NCI-H1092 treated with DMSO at 0.1 percent for 48 hours (cell line): Measurements from ENCODE around the gene UBE2F.
"Not testable (repeated sequence)": the region's sequence is repeated elsewhere in the genome, so short reads cannot be mapped to it uniquely, and the experiment has no call there.

Experiments used
- DNase-seq: peaks from one replicate; lab custom pipeline; 2025; lab: John Stamatoyannopoulos, UW

Gene UBE2F

DNA sequence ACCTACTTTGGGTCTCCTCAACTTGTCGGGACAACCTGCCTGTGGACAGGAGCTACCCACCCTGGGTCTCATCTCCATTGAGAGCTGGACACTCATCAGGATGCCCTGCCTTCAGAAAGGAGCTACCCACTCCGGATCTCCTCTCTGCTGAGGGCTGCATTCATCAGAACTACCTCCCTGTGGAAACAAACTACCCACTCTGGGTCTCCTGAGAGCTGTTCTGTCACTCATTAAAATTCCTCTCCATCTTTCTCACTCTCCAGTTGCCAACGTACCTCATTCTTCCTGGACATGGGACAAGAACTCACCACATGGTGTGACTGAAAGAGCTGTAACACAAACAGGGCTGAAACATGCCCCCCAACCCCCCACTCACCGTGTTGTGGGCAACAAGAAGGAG lies 22.5 kb upstream of the UBE2F start:
- no peak for DNase-seq

DNA sequence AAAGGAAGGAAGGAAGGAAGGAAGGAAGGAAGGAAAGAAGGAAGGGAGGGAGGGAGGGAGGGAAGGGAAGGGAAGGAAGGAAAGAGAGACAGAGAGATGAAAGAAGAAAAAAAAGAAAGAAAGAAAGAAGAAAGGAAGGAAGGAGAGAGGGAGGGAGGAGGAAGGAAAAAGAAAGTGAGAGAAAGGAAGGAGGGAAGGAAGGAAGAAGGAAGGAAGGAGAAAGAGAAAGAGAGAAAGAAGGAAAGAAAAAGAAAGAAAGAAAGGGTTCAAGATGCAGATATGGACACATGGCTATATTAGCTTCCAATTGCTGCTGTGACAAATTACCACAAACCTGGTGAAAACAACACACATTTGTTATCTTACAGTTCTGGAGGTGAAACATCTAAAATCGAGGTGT lies 20.4 kb upstream of the UBE2F start:
- DNase-seq = no peak

DNA sequence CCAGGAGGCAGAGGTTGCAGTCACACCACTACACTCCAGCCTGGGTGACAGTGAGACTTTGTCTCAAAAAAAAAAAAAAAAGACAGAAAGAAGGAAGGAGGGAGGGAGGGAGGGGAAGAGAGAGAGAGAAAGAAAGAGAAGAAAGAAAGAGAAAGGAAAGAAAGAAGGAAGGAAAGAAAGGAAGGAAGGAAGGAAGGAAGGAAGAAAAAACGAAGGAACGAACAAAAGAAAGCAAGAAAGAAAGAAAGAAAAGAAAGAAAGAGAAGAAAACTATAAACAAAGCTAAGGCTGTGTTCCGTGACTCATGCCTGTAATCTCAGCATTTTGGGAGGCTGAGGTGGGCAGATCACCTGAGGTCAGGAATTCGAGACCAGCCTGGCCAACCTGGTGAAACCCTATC lies 15.5 kb upstream of the UBE2F start:
- DNase-seq = not testable (repeated sequence)

DNA sequence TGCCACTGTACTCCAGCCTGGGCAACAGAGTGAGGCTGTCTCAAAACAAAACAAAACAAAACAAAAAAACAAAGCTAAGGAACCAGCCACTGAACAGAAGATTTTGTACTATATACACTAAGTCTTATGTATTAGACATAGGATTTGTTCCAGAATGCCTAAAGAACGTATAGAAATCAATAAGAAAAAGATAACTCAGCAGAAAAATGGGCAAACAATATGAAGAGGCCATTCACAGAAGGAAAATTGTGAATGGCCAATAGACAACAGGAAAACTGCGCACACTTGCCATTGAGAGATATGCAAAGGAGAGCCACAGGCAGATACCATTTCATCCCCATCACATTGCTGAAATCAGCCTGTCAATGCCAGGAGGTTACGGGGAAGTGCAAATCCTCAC lies 14.9 kb upstream of the UBE2F start:
- DNase-seq = no peak

DNA sequence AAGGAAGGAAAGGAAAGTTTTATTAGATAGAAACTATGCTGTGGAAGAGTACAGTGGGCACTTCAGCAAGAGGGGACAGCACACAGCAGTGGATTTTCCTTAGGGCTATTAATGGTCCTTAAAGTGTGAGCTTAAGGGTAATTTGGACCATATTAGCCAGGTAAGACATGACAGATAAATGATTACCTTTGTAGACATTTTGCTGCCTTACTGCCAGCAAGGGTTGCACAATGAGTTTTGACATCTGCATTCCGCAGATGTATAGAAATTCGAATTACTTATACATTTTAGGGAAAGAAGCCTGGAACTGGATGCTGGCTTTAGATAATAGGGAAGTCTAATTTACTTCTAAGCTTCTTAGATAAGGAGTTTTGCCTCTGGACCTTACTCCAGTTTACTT lies 14.0 kb upstream of the UBE2F start:
- no peak for DNase-seq

DNA sequence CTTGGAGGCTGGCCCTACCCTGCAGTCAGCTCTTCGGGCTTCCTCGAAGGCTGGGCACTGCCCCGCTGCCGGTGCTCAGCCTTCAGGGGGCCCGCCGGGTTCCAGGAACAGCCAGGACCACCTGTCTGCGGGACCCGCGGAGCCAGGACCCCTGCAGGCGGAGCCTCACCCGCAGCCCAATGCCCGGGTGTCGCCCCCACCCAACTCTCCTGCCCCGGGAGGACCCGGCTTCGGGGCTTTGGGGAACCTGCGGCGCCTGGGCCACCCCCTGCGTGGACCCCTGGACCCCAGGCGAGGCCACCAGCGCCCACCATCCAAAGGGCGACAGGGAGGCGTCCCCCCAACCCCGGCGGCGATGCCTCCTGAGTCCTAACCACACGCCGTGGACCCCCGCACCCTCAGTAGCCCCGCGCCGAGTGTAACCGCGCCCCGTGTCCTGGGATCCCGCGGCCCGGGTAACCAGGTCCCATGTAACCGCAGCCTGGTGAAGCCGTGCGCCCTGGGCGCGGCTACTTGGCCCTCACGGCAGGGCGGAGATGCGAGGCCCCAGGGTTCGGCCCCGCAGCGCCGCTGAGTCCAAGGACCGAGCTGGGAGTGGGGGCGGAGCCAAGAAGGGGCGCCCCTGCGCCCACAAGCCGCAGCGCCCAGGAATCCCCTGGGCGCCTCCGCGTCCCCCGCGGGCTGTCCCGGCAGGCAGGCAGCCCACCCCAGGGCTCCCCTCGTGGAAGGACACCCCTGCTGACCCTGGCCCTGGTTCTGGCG lies 11.0 kb upstream of the UBE2F start:
- DNase-seq = no peak

DNA sequence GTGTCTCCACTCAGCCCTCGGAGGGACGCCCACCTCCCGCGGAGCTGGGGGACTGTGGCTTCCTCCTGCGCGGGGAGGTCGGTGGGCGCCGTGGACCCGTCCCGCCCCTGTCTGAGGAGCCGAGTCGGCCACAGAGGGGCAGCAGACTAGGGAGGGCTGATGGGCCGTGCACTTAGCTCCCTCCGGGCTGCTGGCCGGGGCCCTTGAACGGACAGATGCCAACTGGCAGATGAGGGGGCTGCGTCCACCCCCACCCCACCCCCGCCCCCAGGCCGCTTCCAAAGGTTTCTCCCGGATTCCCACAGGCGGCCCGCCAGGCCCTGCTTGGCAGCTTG lies 10.4 kb upstream of the UBE2F start:
- DNase-seq = no peak

DNA sequence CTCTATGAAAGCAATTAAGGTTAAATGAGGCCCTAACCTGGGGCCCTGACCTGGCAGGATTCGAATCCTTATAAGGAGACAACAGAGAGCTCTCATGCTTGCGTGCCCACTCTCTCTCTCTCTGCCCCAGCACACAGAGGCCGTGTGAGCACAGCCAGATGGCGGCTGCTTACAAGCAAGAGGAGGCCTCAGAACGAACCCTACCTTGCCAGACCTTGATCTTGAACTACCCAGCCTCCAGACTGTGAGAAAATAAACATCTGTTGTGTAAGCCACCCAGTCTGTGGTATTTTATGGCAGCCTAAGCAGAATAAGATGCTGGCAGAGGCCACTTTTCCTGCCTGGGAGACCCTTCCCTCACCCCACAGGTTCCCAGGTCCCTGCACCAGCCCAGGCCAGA lies 5.2 kb upstream of the UBE2F start:
- DNase-seq = no peak

DNA sequence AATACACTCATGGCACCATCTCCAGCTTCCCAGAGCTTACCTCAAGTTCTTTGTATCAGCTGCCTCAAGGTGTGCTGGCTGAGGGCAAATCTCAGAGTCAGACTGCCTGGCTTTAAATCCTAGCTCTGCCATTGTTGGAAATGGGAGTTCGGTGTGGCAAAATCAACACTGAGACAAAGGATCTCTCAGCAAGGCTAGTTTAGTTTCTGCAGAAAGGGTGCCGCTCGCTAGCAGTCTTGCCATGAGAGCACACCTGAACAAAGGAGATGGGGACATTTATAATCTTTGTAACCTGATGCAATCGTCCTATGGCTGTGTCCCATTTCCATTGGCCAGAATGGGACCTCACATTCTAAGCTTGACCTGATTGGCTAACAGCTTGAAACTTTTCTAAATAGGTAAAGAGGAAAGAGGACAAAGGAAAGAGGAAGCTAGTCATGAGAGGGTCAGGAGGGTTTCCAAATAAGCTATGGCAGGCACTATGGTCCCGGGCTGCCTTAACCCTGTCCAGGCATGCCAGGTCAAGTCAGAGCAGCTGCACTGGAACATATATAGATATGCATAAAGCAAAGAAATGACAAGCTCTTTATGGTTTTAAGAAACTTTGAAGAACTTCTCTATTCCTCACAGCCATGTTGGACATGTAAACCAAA lies 4.3 kb upstream of the UBE2F start:
- no peak for DNase-seq

DNA sequence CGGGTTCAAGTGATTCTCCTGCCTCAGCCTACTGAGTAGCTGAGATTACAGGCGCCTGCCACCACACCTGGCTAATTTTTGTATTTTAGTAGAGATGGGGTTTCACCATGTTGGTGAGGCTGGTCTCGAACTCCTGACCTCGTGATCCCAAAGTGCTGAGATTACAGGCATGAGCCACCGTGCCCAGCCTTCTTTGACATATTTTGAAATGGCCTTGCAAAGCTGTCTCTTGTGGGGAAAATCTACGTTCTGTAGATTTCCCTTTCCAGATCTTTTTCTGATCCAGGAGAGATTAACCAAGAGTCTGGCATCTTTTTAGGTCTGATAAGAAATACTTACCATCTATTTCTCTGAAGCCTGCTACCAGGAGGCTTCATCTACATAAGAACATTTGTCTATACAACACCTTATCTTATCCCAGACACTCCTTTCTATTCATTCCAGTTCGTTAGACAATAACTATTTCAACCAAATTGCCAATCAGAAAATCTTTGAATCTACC lies 3.3 kb upstream of the UBE2F start:
- DNase-seq = not testable (repeated sequence)

DNA sequence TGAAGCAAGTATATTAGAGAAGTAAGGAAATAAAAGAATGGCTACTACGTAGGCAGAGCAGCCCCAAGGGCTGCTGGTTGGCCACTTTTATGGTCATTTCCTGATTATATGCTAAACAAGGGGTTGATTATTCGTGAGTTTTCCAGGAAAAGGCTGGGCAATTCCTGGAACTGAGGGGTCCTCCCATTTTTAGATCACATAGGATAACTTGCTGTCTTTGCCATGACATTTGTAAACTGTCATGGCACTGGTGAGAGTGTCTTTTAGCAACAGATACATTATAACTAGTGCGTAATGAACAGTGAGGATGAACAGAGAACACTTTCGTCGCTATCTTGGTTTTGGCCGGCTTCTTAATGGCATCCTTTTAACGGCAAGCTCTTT lies 2.6 kb upstream of the UBE2F start:
- no peak for DNase-seq

DNA sequence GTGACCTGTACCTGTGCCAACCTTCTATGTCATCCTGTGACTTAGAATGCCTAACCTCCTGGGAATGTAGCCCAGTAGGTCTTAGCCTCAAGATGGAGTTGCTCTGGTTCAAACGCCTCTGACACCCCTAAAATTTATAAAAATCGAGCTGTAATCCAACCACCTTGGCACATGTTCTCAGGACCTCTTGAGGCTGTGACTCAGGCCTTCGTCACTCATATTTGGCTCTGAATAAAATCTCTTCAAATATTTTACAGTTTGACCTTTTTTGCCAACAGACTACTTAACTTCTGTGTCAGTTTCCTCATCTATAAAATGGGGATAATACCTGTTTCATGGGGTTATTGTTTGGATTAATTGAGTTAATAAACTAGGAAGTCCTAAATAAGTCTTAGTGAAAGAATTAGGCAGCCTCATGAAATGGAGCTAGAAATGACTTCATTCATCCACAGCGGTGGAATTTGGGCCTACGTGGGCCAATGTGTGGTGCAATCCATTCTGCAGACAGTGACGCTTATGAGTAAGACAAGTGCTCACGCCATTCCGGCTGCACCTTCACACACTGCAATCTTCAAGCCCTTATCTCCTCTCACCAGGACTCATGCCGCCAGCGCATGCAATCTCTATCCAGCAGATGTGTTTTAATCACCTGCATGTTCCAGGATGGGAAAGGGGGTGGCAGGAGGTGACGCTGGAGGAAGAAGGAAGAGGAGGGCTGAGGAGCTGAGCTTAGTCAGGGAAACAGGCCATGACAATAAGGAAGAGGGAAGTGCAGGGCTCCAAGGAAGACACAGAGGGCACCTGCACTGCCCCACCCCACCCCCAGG lies 2.0 kb upstream of the UBE2F start:
- DNase-seq = no peak

DNA sequence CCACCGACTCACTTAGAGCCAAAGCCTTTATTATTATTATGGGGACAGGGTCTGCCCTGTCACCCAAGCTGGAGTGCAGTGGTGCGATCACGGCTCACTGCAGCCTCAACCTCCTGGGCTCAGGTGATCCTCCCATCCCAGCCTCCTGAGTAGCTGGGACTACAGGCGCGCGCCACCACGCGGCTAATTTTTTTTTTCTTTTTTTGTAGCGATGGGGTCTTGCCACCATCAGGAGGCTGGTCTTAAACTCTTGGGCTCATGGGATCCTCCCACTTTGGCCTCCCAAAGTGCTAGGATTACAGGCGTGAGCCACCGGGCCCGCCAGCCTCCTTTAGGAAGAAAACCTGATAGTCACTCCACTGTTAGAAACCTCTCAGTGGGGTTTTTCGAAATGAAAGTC lies 970 bp upstream of the UBE2F start:
- DNase-seq = not testable (repeated sequence)

DNA sequence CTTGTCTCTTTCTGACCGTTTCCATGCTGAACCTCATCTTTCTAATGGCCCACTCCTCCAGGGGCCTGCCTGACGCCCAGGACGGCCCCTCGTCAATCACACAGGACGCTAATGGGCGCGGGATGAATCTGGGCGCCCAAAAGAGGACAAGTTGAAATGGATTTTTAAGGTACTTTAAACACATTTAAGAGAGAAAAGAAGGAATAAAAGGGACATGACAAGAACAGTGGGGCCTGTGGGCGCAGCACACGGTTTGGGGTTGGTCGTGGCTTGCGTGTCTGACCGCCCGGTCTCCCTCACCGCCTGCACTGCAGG lies 607 bp upstream of the UBE2F start:
- DNase-seq = no peak

DNA sequence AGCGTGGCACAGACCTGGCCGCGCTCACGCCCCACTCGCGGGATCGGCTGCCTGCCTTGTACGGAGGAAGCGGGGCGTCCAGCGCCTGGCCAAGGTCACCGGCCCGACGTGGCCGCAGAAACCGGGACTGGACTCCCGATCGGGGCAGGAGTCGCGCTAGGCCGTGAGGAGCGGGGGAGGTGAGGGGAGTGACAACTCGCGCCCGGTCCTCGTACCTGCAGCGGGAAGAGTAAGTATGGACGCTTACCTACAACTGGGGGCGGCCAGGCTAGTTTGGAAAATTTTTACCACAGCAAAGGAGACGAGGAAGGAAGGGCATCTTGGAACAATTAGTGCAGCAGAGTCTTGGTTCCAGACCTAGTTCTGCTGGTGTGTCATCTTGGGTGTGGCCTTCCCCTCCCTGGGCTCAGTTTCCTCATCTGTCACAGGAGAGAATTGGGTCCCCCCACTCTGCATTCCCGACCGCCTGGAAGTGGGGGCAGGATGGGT lies 693 bp downstream of the UBE2F start:
- no peak for DNase-seq

DNA sequence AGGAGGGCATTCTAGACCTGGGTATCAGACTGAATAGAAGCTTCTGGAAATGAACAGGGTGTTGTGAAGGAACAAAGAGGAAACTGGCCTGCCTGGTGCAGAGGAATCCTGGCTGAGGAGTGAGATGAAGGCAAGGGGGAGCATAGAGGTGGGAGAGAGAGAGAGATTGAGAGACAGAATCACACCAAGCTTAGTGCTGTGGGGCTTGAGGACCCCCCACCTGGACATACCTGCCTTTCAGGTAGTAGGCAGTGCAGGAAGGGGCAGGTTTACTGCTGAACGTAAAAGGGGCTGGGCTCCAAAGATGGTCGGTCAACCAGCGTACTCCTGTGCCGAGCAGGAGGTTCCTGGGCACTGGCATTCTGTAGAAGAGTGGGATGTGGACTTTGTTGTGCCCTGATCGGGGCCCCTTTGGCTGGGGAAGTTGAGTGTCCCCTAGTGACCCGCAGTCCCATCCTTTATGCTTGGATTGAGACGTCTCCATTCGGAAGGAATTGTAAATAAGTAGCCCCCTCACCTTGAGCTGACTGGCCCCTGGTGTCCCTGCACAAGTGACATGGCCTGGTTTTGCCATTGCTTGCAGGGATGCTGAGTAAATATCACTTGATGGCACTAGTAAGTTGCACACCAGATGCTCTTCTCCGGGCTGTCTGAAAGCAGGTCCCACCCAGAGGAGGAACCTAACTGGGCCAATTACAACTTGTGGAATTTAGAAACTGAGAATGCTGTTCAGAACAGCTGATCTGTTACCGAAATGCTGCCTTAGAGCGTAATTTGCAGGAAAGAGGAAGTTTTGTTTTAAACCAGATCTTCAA lies 1.4 kb downstream of the UBE2F start:
- DNase-seq = no peak

DNA sequence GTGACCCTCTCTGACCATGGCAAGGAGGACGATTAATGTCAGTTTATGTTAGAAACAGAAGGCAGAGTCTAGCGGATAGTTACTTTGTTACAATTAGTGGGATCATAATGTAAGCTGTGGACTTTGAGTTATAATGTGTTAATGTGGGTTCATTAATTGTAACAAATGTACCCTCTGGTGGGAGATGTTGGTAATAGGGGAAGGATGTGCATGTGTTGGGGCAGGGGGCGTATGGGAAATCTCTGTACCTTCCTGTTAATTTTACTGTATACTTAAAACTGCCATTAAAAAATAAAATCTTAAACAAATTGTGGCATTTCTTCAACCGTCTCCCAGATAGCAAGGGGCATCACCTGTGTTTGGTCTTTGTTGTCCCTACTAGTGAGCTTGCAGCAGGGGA lies 4.8 kb downstream of the UBE2F start:
- DNase-seq = no peak

DNA sequence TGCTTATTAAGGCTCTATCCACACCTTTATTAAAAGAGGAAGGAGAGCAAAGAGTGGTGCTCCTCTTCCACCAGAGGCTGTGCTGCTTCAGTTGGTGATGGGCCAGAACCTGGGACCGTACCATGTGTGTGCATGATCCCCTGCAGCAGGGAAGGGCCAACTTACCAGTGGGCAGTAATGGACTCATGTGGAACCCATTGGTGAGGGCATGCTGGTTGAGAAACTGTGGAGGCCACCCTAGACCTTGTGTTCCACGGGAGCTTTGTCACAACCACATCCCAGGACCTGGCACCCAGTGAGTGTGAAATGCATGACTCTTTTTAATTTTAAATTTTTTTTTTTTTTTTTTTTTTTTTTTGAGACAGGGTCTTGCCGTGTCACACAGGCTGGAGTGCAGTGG lies 5.4 kb downstream of the UBE2F start:
- no peak for DNase-seq

DNA sequence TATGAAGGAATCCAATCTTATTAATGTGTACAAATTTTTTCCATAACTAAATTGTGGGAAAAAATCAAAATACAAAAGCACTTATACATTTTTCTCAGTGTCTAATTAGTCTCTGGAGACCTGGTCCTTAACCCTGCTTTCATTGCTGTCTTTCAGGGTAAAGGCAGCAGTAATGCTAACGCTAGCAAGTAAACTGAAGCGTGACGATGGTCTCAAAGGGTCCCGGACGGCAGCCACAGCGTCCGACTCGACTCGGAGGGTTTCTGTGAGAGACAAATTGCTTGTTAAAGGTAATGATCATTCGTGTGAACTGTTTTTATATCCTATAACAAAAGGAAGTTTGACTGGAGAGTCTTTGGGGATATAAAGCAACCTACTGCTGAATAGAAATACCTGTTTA lies 6.1 kb downstream of the UBE2F start:
- DNase-seq = no peak

DNA sequence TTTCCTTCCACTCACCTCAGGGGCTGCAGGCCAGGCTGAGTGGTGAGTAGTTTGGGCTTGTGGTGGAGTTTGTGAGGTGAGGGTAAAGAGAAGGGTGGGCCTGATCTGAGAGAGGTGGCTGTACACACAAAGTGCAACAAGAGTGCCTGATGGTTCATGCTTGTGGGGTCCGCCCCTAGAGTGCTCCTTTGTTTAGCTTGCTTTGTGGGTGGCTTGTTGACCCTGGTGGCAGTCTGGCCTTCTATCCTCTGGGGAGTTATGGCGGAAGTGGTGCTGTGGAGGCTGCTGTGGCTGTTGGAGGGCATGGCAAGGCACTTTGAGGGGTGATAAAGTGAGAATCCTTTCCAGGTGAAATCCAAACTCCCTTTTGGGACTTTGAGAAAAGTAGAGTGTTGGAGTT lies 10.6 kb downstream of the UBE2F start:
- no peak for DNase-seq

DNA sequence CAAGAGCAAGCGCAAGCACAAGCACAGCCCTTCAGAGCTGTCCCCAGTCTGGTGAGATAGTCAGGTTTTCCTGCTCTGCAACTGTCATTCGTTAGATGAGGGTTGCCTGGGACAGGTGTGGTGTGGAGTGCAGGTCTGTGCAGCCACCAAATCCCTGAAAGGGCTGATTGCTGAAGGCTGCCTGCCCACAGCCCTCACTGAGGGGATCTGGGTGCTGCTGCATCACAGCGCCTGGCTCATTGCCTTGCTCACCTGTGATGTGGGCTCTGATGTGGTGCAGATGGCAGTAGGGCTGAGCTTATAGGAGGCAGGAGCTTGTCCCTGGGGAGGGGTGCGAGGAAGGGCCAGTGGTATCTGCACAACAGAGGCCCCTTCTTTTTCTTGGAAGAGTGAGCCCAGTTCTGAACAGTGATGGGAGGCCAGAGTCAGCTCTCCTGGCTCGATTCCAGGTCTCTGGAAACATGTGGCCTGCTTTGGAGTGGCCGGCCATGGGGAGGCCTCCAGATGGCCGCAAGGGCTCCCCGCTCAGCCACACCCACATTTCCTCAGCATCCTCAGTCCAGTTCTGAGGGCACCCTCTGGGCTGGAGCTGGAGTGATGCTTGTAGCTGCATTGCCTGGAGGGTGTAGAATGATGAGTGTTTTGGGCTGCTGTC lies 11.4 kb downstream of the UBE2F start:
- no peak for DNase-seq

DNA sequence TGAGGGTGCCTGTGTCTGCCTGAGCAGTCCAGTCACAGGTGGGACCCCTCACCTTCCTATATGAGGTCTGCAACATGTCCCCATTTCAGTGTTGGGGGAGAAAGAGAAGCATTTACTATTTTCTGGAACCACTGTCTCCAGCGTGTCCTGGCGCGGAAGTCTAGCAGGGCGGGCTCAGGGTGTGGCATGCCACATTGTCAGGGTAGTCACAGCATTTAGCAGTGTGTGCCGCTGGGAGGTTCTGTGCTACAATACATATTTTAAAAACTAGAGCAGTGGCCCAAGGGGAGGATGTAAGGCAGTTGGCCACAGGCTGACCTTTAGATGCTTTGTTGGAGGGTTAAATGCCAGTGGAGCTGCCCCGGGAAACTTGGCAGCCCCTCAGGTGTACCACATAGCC lies 12.5 kb downstream of the UBE2F start:
- no peak for DNase-seq
